GM21390 (cell line): ENCODE measurements around the gene ODF2.
"Not testable (repeated sequence)": the region's sequence is repeated elsewhere in the genome, so short reads cannot be mapped to it uniquely, and the experiment has no call there.

Source experiments
- ATAC-seq: cut with Tn5 transposase; IDR thresholded peaks from one replicate; pipeline ENCODE4 v1.9.1; 2021; ENCODE audit not compliant: unreplicated experiment

Gene ODF2

DNA sequence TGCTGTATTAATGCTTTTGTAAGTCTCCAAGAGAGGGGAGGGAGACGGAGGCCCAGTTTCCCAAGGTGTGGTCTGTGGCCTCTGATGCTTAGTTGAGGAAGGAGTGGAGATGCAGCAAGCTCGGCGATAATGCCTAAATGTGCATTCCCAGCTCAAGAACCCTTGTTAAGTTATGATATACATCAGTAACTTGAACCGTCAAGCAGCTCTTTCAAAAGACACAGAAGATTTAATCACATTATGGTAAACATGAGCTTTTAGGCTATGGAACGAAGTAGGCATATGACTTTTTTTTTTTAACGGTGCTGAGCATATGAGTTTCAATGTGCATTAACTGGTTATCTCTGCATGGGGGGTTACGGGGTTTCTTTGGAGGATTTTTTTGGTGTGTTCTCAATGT lies 26.4 kb downstream of the ODF2 start:
- no peak for ATAC-seq

DNA sequence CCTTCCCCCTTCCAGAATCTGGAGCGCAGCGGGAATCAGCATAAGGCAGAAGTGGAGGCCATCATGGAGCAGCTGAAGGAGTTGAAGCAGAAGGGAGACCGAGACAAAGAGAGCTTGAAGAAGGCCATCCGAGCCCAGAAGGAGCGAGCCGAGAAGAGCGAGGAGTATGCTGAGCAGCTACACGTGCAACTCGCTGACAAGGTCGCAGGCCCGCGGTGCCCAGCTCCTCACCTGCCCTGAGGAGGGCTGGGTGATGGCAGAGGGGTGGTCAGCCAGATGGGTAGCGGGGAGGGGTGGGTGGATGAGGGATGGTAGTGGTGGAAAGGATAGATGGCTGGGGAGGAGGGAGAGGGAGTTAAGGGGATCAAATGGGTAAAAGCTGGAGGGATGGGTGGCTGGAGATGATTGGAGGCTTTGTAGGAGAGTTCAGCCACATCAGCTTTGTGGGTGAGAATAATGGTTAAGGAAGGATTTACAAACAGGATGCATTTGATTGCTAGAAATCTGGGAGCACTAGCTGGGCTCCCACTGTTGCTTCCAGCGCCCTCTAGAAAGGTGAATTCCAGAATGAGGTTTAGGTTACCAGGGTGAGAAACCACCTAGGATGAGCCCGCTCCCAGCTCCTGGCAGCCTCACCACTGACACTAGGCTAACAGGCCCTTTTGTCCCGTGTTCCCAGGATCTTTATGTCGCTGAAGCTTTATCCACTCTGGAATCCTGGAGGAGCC lies 29.0 kb downstream of the ODF2 start:
- no peak for ATAC-seq

DNA sequence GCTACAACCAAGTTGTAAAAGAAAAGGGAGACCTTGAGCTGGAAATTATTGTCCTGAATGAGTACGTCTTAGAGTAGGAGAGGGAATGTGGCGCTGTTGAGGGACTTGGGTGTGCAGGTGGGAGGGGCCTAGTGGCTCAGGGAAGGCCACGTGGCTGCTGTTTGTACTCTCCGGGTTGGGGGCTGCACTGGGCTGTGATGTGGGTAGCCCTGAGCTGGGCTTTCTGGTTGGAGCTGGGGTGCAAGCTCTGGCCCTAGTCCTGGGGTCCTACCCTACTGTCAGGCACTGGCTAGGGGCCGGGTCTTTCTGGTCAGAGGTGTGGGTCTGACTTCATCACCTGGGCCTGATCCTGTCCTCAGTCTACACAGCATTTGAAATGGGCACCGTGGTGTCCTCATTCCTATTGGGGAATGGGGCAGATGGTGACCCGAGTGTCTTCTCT lies 29.6 kb downstream of the ODF2 start:
- no peak for ATAC-seq

DNA sequence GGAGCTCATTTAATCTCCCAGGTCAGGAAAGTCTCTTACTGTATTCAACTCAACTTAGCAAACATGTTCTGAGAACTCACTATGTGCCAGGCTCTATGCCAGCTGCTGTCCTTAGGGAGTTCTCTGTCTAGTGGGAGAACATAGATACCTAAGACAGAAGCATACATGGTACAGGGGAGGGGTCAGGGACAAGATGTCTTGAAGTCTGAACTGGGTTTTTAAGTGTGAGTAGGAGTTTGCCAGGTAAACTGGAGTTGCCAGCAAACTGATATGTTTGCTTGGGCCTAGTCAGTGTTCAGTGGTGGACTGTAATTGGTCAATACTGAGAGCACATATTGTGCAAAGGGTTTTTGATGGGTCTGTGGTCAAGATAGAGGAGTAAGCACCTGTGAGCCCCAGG lies 30.4 kb downstream of the ODF2 start:
- ATAC-seq = no peak

DNA sequence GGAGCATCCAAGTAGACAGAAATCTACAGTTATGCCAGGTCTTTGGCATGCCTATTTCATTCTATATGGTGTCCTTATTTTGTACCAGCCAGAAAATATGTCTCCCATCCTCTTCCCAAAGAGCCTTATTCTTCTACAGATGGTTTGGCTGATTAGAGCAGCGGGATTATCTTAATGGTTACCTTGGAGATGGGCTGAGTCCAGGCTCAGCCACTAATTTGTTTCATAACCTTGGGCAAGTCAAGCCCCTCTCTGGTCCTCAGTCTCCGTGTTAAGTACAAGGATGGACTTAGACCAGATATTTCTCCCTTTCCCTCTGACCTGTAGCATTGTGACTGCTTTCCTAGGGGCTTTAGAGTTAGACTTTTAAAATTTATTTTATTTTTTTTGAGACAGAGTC lies 37.6 kb downstream of the ODF2 start:
- no peak for ATAC-seq

DNA sequence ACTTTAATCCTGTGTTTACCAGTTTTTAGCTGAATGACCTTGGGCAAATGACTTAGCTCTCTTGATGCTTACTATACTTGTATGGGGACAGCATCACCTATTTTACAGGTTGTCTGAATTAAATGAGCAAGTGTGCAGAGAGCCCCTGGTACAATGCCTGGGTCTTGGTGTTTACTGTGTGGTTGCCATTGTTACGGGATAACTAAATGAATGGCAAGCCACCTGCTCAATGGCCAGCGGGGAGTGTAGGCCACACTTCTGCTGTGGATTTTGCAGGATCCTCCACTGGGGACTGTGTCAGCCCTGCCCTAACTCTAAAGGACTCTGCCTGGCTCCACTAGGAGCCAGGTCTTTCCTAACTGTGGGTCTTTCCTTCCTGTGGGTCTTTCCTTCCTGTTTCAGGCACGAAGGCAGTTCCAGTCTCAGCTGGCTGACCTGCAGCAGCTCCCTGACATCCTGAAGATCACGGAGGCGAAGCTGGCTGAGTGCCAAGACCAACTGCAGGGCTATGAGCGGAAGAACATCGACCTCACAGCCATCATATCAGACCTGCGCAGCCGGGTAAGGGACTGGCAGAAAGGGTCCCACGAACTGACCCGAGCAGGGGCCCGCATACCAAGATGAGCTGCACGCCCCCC lies 38.4 kb downstream of the ODF2 start:
- ATAC-seq = no peak

DNA sequence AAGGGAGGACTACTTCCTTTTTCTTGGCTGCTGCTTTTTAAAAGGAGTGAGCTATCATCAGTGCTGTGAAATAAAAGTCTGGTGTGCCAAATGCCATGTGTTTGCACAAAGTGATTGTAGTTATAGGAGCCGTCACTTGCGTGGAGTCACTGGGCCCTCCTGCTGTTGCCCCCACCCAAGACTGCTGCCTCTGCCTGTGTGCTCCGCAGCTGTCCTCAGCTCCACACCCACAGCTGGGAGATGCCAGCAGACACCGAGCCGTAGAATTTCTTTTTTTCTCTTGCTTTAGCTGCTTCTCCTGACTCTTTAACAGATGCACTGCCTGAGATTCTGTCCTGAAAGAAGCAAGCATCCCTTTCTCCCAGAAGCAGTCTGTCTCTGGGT lies 38.9 kb downstream of the ODF2 start:
- no peak for ATAC-seq

DNA sequence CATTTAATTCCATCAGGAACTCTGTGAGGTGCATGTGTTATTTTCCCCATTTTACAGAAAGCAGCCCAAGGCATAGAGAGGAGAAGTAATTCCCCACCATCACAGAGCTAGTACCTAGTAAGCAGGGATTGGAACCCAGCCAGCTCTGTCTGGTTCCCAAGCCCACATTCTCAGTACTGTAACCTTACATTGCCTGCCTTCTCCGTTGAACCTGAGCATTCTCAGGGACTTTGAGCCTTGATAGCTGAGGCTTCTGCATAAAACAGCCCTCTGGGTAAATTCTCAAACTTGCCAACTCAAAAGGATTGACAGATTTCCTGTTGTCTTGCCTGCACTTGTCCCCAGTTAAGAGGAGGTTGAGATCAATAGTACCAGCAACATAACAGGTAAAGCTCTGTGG lies 39.5 kb downstream of the ODF2 start:
- ATAC-seq = no peak

DNA sequence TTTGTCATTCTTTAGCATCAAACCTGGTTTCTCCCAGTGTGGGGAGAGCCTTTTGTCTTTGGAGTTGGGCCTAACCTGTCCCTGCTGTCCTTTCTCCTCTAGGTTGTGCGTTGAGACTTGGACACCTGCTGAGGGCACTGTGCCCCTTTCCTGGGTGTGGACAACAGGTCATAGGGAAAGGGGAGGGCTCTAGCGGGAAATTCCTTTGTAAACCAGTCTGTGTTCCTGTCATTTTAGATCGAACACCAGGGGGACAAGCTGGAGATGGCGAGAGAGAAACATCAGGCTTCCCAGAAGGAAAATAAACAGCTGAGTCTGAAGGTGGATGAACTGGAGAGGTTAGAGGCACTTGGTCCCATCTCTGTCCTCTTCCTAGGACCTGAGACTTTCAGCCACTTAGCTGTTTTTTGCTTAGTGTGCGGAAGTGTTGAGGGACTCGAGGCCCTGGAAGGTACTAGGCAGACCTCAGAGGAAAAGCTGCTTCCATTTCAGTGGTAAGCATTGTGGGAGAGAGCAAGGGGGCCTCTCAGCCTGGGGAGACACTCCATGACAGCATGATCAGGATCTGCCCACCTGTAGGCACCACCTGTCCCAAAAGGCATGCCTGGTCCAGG lies 40.1 kb downstream of the ODF2 start:
- no peak for ATAC-seq

DNA sequence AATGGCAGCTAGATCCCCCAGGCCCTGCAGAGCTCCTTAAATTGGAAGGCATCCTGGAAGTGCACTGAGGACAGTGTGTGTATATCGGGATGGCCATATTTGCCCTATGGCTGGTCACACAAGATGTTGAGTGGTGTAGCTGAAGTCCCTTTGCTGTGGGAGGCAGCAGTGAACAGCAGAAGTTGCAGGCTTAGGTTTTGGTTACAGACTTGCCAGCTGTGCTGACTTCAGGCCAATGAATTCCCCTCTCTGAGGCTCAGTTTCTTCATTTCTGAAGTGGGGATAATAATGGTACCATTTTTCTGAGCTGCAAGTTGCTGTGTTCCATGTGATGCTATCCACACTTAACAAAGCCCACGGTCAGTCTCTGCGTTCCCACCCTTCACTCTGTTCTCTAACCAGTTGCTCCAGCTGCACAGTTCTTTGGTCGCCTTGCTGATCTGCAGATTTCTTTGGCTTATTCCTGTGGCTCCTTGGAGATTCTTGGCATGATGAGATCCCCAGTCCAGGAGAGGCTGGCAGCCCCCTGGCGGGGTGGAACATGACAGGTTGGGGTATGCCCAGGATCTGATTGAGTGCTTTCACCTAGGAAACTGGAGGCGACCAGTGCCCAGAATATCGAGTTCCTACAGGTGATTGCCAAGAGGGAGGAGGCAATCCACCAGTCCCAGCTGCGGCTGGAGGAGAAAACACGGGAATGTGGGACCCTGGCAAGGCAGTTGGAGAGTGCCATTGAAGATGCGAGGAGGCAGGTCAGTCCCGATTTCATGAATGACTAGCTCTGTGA lies 42.2 kb downstream of the ODF2 start:
- ATAC-seq = no peak

DNA sequence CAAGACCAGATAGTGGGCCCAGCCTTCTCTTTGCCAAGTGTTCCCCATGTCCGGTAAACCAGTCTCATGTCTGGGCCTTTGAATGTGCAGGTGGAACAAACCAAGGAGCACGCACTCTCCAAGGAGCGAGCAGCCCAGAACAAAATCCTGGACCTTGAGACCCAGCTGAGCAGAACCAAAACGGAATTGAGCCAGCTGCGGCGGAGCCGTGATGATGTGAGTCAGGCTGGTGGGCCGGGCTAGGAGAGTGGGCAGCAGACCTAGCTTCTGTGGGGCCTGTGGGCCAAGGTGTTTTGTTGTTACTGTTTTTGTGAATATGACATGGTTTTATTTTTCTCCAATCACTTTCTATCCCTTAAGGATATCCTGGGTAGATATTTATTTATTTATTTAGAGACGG lies 43.1 kb downstream of the ODF2 start:
- no peak for ATAC-seq

DNA sequence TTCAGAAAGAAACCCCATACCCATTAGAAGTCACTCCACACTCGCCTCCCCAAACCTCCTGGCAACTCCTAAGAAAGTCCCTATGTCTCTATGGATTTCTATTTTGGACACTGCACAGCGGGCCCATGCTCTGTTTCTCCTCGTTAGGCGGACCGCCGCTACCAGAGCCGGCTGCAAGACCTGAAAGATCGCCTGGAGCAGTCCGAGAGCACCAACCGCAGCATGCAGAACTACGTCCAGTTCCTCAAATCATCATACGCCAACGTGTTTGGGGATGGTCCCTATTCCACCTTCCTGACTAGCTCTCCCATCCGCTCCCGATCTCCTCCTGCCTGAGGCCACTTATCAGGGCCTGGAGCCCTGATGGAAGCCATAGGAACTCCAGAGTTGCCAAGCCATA lies 44.1 kb downstream of the ODF2 start:
- ATAC-seq = no peak

DNA sequence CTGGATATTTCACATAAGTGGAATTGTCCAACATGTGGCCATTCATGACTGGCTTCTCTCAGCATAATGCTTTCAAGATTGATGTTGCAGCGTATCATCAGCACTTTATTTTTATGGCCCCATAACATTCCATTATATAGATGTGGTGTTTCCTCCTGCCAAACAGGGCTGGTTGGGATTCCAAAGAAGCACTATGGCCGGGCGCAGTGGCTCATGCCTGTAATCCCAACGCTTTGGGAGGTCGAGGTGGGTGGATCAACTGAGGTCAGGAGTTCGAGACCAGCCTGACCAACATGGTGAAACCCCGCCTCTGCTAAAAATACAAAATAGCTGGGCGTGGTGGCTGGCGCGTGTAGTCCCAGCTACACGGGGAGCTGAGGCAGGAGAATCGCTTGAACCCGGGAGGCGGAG lies 47.6 kb downstream of the ODF2 start:
- ATAC-seq = not testable (repeated sequence)

DNA sequence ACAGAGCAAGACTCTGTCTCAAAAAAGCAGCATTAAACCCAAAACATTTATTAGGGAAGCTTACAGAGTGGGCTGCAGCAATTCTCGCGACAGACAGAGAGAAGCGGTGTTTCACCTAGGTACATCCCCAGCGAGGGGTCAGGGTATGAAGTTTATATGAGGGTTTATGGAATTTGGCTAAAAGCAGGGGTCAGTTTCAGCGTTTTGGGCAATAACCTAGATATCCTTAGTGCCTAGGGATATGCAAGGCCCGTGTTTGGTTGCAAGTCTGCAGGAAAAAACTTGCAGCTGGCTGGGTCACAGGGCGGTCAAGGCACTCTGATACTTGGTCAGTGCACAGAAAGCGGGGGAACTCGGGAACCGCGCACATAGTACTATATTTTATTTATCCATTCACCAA lies 48.1 kb downstream of the ODF2 start:
- no peak for ATAC-seq

DNA sequence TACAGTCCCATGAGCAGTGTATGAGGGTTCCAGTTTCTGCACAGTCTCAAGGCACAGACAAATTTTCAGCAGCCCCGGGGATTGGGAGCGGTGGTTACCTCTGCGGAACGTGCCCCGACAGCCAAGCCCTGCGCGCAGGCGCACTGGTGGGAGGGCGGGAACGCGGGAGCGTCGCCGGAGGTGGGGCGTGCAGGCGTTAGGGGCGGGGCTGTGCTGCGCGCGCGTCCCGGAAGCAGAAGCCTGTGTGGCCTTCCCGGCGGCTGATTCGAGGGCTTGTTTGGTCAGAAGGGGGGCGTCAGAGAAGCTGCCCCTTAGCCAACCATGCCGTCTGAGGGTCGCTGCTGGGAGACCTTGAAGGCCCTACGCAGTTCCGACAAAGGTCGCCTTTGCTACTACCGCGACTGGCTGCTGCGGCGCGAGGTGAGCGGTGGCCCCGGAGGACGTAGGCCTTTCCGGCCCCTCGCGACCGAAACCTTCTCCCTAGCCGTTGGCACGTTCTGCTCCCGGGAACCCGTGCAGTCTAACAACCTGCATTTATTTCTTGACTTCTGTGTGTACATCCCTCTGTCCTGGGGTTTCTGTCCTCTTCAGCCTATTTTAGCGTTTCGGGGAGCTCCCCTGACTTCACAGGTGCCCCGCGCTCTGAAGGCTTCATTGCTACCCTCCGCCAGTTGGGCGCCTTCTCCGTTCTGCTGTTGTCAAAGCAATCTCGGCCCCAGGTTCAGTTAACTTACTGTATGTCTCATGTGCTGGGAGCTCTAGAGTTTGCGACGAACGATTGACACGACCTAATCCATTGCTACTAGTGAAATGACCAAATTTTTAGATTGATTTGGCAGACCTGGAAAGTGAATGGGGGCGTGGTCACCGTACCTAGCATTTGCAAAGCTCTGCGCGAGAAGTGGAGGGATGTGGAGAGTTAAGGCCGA lies 48.9 kb downstream of the ODF2 start, which contains the start of gene GLE1:
Gene GLE1, plus strand, starts transcription at position 235 of the 929 bp plus-strand sequence. Its CDS starts 87 bp downstream, at position 322.
- ATAC-seq = peak; percentile 76

DNA sequence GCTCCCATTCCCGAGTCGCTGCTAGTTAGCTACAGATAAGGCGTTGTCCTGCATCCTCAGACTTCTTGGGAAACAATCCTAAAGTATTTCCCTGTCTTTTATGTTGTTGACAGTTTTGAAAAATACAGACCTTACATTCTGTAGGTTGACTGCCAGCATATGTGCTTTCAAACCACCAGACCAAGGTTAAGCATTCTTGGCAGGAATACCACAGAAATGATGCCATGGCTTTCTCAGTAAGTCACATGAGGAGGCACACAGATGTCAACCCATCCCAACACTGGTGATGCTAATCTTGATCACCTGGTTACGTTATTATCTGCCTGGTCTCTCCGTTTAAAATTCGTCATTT lies 49.6 kb downstream of the ODF2 start:
- ATAC-seq = no peak

DNA sequence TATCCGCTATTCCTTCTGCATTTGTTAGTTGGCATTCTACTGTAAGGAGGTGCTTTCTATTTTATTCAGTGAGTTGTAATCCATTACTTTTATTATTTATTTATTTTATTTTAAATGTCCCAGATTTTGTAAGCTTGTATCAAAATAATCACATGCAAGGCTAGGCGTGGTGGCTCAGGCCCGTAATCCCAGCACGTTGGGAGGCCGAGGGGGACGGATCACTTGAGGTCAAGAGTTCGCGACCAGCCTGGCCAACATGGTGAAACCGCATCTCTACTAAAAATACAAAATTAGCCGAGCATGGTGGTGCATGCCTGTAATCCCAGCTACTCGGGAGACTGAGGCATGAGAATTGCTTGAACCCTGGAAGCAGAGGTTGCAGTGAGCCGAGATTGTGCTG lies 50.1 kb downstream of the ODF2 start:
- ATAC-seq = not testable (repeated sequence)

DNA sequence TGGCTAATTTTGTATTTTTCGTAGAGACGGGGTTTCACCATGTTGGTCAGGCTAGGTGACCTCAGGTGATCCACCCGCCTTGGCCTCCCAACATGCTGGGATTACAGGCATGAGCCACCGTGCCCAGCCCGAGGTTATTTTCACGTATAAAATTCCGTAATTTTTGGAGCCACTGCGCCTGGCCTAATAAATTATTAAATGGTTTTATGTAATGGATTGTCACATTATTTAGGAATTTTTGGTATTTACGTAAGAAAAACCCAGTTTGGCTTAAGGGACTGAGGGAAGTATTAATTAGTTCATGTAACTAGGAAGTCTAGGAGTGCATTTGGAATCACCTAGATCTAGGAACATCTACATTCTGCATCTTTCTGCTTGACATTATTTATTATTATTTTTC lies 57.0 kb downstream of the ODF2 start:
- no peak for ATAC-seq

DNA sequence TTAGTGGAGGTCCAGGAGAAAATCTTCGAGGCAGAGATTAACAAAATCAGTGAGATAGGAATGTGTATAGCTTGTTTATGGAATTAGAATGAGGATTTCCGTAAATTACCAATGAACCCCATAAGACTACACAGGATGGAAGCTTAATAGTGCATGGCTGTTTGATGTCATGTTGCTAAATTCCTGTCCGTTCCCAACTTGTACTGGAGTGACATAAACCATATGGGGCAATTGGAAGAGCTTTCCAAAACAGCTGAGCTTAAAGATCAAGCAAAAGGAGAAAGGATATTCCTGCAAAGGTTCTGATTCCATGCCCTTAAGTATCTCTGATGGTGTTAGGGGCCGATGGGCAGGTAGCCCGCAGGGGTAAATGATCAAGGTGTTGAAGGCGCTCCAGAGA lies 66.2 kb downstream of the ODF2 start:
- ATAC-seq = no peak

DNA sequence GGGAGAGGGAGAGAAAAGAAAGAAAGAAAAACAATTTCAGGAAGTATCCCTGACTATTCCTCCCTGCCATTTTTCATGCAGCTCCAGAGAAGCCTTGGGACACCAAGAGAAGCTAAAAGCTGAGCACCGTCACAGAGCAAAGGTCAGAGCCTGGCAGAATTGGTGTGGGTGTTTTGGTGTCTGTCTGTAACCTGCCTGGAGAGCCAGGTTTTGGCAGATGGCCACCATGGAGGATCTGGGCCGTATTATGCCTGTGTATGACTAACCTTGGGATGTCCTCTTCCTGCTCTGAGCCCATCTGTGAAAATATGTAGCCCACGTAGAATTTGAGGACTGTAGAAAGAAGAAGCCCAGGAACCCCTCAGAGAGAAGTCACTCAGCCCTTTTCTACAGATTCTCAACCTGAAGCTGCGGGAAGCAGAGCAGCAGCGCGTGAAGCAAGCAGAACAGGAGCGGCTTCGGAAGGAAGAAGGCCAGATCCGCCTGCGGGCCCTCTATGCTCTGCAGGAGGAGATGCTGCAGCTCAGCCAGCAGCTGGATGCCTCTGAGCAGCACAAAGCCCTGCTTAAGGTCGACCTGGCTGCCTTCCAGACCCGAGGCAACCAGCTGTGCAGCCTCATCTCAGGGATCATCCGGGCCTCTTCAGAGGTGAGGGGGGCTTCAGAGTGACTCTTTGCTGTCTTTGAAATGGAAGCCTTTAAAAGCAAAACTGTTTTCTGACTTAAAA lies 67.6 kb downstream of the ODF2 start:
- ATAC-seq = no peak
